Left ventricle myocardium superior (tissue), 1 donor: ENCODE data around the gene HOXA2. TPM values are rescaled to one million over a fixed set of nuclear protein-coding genes. Genes with fewer than 3 reads are reported as not detected.

Experiments
- ATAC-seq: fragments of 200-7000 bp; cut with Tn5 transposase; one replicate; pipeline ENCODE4 v1.9.1; 2020; ENCODE audit warnings: mild to moderate bottlenecking, moderate library complexity
- DNase-seq: peaks from one replicate; pipeline ENCODE4 v3.0.0-alpha.2; 2020
- intact Hi-C: fragments of 100-400 bp; cut with micrococcal nuclease; formaldehyde crosslinking; loops from one replicate; pipeline ENCODE4 v1.11.0; 2022
- total RNA-seq: library from RNA; stranded (reverse); fragmentation: NEBNext Ultra II Directional; extraction: Animal tissue kit (Norgen Biotek cat#: 25700); gene quantifications from one replicate; pipeline ENCODE4 v1.2.1, GENCODE V29; 2021
- donor health status: DM: no; HTN: yes; CAD: no; lungs with severe emphysema.

Gene HOXA2
- total RNA-seq, 1 donor from 2014 or later, result 0.12 TPM

DNA sequence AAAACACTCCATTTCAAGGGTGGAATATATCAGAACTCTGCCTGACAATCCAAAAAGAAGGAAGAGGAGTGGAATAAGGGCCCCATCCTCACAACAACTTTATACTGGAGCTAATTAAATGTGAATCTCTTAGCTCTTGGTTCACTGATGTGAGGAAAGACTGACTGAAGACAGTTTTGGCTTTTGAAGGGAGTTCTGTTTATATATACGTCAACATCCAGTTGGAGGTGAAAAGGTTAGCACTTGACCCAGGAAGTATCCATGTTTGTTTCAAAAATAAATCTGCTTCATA lies 9.7 kb downstream of the HOXA2 start:
- intact Hi-C loops, result no loop called here

DNA sequence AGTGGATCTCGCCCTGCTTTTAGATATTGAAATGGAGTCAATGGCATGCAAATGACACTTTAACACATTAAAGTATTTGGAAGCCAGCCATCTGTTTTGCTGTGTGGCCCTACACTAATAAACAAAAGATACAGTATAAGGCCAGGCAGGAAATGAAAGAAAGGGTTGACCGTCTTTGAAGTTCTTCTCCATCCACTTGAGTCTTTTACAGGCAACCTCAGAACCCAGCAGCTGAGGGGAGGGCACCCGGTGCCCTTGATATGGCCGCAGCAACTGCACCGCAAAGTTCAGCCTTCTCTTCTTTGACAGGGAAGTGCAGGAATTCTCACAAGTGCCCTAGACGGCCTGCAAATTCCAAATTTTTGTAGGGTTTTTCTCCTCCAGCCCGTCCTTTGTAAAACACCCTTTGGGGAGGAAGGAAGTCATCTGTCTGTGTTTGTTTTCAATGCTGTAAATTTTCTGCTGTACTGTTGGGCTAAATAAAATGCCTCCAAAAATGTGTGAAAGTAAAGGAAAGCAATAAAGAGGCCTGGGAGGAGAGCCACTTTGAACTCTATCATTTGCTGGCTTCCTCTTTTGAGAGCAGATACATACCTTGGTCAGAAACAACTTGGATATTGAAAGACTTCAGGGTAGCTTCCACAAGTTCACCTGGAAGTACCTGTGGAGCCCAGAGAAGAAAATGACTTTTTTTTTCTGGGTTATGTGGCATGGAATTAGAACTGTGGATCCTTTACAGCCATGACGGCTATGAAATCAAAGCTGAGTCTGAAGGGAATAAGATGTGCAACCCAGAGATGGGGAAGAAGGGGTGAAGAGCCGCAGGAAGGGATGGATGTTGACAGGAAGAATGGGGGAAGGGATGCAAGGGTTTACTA lies 10.3 kb downstream of the HOXA2 start:
- ATAC-seq (no peak), DNase-seq (no peak)
- intact Hi-C loops, result no loop called here

More for the DNA sequence above, 9.7 kb downstream of the HOXA2 start:
- no peak for ATAC-seq
- no peak for DNase-seq

DNA sequence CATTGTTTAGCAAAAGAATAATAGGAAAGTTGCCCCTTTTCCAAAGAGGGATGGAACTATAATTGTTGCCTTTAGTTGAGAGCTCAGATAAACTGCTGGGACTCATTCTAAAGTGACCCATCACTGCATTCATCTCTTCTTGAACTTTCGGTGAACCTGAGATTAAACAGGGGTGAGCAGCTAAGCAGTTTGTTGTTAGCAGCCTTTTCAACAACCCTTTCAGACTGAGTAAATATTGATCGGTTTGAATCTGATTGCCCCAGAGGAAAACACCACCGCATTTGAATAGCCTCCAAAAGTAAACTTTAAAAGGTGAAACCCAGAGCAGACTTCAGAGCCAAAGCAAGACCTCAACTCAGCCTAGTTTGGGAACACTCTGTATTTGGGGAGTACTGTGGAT lies 11.4 kb downstream of the HOXA2 start:
- intact Hi-C loops, result no loop called here
- DNase-seq, result no peak
- ATAC-seq, result no peak

DNA sequence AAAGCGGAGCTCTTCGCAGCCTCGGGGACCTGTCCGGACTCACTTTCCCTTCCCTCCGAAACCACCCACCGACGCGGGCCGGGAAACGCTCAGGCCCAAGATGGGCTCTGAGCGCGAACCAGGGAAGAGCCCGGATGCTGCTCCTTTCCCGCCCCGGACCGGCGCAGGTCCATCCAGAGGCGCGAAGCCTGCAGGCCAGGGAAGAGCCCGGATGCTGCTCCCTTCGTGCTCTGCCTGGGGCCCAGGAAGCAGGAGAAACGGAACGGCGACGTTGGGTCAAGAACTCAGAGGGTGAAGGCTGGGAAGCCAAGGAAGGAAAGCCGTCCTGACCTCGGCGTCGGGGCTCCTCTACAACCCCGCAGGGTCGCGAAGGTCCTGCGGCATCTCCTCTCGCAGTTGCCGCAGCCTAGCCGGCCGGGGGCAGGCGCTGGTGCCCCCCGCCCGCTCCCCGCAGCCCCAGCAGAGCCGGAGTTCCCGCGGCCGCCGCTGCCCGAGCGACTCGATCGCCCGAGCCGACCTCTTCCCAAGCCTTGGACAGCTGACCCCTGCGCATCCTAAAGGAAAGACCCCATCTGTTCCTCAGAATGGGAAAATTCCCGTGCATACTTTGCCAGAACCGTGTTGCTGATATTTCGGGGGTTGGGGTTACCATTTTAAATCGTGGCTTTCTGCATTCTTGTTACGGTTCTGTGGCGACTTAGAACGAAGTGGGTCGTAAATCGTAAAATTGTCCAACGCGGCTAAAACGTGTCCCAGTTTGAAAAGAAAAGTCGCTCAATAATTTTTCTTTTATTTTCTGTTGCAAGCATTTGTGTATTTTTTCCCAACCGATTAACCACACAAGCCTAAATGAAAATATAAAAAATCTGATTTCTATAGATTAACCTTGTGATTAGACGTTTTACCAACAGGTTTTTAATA lies 14.2 kb downstream of the HOXA2 start:
- DNase-seq (no peak), ATAC-seq (no peak)
- intact Hi-C loops, result no loop called here

DNA sequence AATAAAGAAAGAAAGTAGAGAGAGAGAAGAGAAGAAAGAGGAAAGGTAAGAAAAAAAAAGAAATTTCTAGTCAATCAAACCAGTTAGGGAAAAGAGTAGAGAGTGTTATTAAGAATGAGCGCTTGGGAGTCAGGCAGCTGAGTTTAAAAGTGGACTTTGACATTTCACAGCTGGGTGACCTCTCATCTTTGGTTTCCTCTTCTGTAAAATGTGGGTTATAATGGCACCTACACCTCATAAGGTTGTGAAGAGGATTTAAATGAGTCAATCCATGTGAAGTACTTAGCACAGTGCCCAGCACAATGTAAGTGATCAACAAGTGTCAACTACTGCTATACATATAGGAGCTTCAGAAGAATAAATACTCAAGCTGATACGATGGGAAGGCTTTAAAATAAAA lies 18.8 kb downstream of the HOXA2 start:
- DNase-seq (no peak), ATAC-seq (no peak)
- intact Hi-C loops, result no loop called here

DNA sequence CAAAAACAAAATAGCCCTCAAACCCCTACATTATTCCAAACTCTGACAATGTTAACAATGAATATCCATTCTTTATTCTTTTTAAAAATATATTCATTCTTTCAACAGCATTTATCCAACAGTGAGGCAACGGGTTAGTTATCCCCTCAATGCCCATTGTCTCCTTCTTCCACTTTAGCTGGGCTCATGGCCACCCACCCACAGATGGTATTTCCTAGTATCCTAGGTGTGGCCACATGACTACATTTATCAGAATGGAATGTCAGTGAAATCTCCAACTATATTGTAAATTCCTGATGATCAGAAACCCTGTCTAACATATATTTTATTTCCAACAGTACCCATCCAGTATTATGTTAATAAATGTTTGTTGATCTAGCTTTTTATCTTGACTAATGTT lies 20.3 kb downstream of the HOXA2 start:
- DNase-seq (no peak), ATAC-seq (no peak)
- intact Hi-C loops, result no loop called here

DNA sequence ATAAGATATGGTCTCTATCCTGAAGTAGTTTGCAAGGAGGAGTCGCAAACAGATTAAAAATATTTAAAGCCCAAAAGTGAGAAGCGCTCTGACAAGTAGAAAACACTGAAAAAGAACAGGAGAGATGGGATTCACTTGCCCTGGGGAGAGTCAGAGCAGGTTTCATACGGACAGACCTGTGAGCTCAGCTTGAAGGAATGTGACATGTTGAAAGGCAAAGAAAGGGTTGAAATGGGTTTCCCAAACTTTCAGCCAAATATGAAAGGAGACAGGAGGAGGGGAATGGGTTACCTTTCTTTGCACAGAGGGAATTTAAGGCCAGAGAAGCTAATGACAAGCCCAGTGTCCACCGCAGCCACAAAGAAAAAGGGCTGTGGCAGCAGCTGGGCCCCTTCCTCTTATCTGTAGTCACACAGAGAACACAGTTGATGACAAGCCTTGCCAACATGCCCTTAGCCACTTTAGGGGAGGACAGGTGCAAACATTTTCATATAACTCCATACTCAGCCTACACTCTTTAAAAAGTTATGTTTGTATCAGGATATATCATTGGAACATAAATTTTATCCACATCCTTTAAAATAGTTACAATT lies 21.5 kb downstream of the HOXA2 start:
- intact Hi-C loops, result no loop called here
- no peak for DNase-seq

DNA sequence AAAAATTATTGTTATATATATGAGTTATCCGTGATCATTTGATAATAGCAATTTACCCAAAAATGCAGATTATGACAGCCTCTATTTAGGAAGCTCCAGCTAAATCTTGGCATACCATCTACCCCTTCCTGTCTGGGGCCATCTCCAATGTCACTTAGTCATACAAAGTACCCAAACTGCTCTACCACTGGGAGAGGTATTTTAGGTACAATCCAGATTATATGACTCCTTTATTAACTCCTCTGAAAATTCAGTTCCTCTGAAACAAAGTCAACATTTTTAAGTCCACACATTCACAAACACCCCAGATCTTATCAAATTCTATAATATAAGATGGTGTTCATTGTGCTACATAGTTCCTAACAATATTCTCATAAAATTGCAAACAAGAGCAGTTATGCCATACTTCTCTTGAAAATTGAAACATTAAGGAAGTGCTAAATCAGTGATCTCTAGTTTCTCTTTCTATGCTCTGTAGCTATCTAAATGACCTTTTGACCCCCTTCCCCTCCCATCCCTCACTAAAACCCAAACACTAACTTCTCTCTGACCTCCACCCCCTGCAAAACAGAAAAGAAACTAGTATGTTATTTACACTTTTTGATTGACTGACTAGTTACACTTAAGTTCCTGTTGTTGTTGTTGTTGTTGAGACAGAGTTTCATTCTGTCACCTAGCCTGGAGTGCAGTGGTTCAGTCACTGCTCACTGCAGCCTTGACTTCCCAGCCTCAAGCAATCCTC lies 23.1 kb downstream of the HOXA2 start:
- intact Hi-C loops, result no loop called here
- DNase-seq, result no peak
- no peak for ATAC-seq

More for the DNA sequence above, 21.5 kb downstream of the HOXA2 start:
- no peak for ATAC-seq

DNA sequence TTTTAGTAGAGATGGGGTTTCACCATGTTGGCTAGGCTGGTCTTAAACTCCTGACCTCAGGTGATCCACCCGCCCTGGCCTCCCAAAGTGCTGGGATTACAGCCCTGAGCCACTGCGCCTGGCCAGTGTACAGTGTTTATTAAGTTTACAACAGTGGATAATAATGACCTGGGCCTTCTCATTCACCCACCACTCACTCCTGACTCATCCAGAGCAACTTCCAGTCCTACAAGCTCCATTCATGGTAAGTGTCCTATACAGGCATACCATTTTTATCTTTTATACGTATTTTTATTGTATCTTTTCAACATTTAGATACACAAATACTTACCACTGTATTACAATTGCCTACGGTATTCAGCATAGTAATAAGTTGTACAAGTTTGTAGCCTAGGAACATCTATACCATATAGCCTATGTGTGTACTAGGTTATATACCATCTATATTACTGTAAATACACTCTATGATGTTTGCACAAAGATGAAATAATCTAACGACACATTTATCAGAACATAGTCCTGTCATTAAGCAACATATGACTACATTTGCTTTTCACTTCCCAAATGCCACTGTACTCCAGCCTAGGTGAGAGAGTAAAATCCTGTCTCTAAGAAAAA lies 23.8 kb downstream of the HOXA2 start:
- intact Hi-C loops, result no loop called here
- ATAC-seq (no peak), DNase-seq (no peak)

DNA sequence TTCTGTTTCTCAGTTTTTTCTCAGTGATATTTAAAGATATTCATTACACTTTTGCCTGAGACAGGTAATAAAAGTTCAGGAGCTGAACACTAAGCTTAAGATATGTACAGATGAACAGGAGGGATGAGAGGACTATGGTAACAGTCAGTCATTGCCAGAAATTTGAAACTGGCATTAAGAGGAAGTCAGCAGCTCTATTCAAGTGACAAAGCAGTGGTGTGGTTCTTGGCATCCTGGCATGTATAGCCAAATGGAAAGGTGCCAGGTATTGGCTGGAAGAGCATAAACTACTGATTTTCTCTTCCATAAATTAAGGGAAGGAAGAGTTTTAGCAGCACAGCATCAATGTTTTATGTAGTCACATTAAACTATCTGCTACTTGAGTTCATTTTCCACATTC lies 29.4 kb downstream of the HOXA2 start:
- no peak for DNase-seq
- ATAC-seq, result no peak
- intact Hi-C loops, result no loop called here

DNA sequence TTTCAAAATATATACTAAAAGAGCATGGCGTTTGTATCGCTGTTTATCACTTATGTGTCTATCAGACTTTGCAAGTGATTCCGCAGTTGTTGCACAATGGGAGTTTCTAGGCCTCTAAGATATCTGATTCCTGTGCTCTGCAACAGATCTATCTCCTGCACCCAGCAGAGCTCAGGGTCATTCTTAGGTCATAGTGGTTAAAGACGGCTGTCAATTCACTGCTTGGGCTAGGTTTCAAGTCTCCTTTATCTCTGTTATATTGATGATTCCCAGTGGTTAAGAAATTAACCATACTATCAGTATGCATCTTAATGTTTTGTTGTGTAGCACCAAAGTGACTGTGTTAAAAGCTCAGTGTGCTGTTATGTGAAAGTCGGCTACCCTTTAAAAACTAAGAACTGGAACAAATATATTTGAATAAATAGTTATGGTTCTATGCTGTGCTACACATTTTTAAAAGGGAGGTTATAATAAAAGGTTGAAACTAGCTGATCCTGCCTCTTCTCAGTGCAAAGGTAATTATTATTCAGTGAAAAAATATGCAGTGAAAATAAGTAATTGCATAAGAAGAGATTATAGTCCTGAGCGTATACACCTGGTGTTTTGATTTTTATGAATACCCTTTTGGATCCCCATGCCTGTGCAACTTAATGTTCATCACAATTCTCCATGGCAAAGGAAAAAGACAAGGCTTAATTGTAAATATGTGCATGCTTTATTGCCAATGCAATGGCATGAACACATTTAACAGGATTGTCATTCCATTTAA lies 30.7 kb downstream of the HOXA2 start:
- intact Hi-C loops, result no loop called here
- ATAC-seq (no peak), DNase-seq (no peak)

DNA sequence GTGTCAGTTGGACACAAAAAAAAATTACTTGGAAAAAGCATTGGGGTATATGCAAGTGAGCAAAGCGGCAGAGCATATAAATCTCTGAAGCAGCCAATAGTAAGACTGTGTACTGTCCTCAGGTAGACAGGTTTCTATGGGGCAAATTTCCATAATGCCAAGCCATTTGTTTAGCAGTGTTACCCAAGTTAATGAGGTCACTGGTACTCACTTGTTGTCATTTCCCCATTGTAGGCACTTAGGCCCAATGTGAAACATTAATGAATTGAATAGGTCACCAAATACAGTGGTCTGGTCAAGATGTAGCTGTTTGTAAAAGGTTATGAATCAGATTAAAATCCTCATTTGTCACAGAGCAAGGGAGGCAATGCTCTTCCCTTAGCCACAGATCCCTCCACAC lies 34.2 kb downstream of the HOXA2 start:
- DNase-seq, result no peak
- intact Hi-C loops, result no loop called here
- ATAC-seq, result no peak

DNA sequence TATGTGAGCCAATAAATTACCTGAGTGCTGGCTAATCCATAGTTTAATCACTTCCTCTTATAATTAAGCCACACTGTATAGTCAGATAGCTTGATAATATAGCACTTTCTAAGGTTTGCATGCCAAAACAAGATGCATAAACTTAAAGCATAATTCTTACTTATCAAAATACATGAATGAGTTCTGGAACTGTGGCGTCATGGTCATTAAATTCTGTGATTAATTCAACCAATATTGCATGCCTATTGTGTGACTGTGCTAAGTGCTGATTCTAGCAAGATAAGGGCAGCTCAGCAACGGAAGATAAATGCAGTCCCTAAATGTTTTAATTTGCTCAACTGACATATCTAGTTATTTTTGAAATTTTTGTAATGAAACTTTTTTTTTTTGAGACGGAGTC lies 36.3 kb downstream of the HOXA2 start:
- ATAC-seq, result no peak
- no peak for DNase-seq
- intact Hi-C loops, result no loop called here

DNA sequence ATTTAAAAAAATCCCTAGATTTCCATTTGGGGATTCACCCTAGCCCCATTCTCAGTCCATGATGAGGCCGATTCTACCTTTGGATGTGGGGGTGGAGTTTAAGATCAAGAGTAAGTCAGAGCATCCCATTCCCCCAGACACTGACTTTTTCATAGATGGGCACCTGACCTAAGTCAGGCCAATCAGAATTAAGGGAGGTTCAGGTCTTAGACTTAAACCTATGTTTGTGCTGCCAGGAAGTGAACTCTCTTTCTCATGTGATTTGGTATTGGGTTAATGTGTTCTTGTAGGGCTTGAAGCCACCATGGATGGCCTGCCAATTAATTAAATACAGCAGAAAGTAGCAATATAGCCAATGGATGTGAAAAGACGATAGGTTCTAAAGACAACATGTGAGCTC lies 36.8 kb downstream of the HOXA2 start:
- intact Hi-C loops, result no loop called here
- ATAC-seq, result no peak
- no peak for DNase-seq

DNA sequence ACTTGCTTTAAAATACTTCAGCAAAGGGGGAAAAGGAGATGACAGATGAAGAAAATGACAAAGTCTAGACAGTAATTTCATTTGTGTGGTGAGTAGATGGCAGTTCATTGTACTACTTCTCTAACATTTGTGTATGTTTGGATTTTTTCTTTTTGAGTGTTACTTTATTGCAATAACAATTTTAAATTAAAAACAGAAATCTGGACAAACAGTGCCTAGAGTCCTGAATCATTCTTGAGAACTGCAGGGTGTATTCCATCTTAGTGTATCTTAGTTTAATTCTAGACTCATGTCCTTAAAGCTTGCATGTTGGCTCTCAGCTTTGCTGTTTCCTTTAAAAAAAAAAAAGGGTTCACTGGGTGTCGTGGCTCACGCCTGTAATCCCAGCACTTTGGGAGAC lies 37.8 kb downstream of the HOXA2 start:
- DNase-seq (no peak), ATAC-seq (no peak)
- intact Hi-C loops, result no loop called here

DNA sequence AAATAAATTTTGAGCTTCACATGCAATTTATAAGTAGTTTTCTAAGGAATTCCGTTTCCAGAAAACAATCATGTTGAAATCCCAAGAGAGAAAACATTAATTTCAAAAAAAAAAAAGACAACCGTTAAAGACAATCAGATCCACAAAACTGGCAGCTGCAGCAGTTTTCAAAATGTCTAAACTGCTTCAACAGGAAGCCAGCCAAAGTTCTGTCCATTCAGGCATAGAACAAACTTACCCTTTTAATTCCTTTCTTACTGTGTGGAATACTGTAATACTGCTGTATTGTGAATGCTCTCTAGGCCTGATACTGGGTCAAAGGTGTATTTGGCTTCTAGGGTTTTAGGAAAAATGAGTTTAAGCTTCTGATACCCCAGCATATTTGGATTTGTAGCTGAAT lies 38.3 kb downstream of the HOXA2 start:
- DNase-seq, result no peak
- no peak for ATAC-seq
- intact Hi-C loops, result no loop called here

DNA sequence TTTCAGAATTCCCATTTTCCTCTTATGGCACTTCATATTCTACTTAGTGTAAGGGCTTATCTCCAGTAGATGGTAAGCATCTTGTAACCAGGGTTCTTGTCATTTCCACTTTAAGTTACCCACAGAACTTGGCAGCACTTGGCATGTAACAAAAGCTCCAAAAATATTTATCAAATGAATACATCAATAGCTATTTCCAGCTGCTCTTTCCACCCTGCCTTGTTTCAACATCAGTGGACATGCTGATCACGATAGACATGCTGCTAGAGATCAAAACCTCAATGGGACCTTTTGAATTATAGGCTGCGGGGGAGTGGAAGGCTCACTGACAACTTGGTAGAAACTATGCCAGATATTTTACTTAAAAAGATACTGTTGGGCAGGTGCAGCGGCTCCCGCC lies 39.5 kb downstream of the HOXA2 start:
- ATAC-seq (no peak), DNase-seq (no peak)
- intact Hi-C loops, result no loop called here

DNA sequence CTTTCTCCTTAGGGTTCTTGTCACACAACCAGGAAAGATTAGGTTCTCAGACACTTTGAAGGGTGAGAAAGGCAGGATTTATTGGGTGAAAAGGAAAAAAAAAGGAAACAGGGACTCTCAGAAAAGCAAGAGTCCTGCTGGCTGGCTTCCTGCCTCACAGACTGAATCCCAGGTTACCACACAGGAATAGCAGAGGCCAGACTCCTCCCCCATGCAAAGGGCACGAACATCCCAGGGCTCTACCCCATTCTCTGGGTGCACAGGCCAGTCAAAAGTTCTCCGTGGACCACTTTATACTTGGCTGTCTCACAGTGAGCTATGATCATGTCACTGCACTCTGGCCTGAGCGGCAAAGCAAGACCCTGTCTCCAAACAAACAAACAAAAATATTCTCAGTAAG lies 49.3 kb downstream of the HOXA2 start:
- no peak for ATAC-seq
- intact Hi-C loops, result no loop called here
- DNase-seq, result no peak
